SK-N-MC (cell line): Measurements from ENCODE around the gene ZNF850.
A peak's percentile ranks its signal among the peaks of the same experiment; 100 is the strongest.
"Not testable (repeated sequence)": the region's sequence is repeated elsewhere in the genome, so short reads cannot be mapped to it uniquely, and the experiment has no call there.

Experiments
- DNase-seq: peaks from one replicate; pipeline ENCODE4 v3.0.0-alpha.2; 2011; ENCODE audit warnings: low read depth, low spot score
- H3K27ac ChIP-seq: fragments of 200-600 bp; sonication (generic); 2 replicates; pipeline ENCODE4 v1.5.1; 2016; ENCODE audit warnings: mixed run types
- H3K36me3 ChIP-seq: fragments of 200-600 bp; sonication (generic); 2 replicates; pipeline ENCODE4 v1.6.1; 2017; ENCODE audit warnings: antibody characterized with exemption, low read length, mixed read lengths; ENCODE audit not compliant: insufficient read depth
- H3K4me3 ChIP-seq: fragments of 200-600 bp; sonication (generic); 2 replicates; pipeline ENCODE4 v1.5.1; 2016
- H3K9ac ChIP-seq: fragments of 200-600 bp; sonication (generic); 2 replicates; pipeline ENCODE4 v1.8.0; 2017; ENCODE audit warnings: mixed run types, mixed read lengths; ENCODE audit not compliant: insufficient read length
- H3K9me3 ChIP-seq: fragments of 200-600 bp; sonication (generic); 2 replicates; pipeline ENCODE4 v1.6.1; 2017; ENCODE audit warnings: low read depth, mild to moderate bottlenecking, antibody characterized with exemption, low read length, moderate library complexity, mixed read lengths
- EZH2 ChIP-seq: fragments of 200-600 bp; sonication (generic); IDR thresholded peaks from one replicate; pipeline ENCODE4 v1.6.1; 2017; ENCODE audit warnings: antibody characterized with exemption
- FOXP2 ChIP-seq: optimal IDR thresholded peaks from 2 replicates; pipeline ENCODE3; 2011; ENCODE audit warnings: mild to moderate bottlenecking, moderate library complexity; ENCODE audit not compliant: insufficient read depth; ENCODE audit errors: extremely low read length, control extremely low read depth
- POLR2AphosphoS5 ChIP-seq: IDR thresholded peaks from 2 replicates; pipeline ENCODE4 v1.6.1; 2012; ENCODE audit warnings: mild to moderate bottlenecking, low read depth, low read length, borderline replicate concordance

The ZNF850 gene

DNA sequence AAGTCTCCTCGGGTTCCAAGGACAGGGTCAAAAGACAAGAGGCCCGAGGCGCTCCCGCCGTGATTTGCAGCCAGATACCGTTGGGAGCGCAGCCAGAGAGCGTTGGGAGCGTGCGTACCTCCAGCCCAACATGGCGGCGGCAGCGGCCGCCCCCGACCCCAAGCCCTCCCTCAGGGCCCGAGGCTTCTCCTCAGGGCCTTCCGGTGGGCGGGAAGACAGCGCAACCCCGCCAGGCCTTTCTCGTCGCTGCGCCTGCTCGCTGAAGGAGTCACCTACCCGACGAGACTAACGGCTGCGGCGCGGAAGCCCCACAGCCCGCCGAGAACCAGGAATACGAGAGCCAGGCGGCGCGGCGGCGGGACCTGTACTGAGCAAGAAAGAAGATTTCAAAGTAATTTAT lies 3.2 kb upstream of the ZNF850 start:
- TF ChIP-seq EZH2 (no peak), FOXP2 (no peak), POLR2AphosphoS5 (no peak)
- H3K36me3 ChIP-seq, result no peaks in the 10 kb centered on the region; the same call in 1 of the 2 replicates
- no peak for DNase-seq
- H3K9me3 ChIP-seq, result peaks cover 7% of the 10 kb centered on the region; the same call in 1 of the 2 replicates
- no peak overlapping the region for H3K4me3 ChIP-seq
- H3K27ac ChIP-seq, result no peak overlapping the region
- H3K9ac ChIP-seq, result no peak overlapping the region

DNA sequence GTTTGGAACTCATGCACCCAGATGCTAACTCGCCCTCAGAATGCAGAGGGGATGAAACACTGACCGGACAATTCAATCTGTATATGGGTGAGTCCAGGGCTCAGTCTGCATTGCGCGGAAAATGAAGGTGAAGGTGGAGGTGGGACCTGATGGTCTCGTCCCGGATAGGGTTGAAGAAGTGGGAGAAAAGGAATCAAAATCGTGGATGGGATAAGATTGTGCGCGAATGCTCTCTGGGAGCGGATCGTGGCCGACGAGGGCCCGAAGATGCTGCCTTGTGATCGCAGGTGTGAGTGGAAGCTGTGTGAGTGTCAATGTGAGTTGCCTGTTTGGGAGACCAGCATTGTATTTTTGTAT lies 594 bp upstream of the ZNF850 start:
- TF ChIP-seq POLR2AphosphoS5, result no peak
- no peak for TF ChIP-seq EZH2
- no peak for TF ChIP-seq FOXP2

DNA sequence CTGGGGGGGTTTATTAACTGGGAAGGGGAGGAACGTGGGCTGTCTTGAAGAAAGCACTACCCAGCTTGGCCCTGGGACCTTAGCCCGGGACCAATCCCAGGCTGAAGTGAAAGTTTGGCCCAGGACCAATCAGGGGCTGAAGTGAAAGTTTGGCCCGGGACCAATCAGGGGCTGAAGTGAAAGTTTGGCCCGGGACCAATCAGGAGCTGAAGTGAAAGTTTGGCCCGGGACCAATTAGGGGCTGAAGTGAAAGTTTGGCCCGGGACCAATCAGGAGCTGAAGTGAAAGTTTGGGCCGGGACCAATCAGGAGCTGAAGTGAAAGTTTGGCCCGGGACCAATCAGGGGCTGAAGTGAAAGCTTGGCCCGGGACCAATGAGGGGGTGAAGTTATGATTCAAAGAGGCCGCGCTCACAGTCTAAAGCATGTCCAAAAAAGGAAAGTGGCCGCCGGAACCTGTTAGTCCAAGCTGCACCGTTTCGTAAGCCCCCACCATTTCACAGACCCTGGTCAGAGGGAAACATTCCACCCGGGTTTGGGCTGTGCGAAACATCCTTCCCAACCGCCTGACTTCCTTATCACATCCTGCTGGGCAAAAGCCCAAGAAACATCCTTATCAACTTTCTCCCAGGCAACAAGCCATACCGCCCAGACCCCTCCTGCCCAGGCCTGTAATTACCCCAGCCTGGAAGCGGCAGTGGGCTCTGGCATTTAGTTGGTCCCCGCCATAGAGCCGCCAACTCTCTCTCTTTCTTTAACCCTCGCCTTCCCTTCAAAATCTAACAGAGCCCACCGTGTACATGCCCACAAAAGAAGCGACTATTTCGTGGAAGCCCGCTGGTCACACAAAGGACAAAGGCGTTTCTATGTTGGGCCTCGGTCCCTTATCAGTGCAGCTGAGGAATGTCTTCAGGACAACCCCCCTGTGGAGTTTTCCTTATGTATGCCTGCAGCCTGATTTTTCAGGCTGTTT lies 1.1 kb downstream of the ZNF850 start:
- Histone ChIP-seq H3K9ac (peak overlapping the region; percentile 92), H3K36me3 (peaks cover 3% of the 10 kb centered on the region; the same call in 1 of the 2 replicates), H3K27ac (no peak overlapping the region), H3K4me3 (peak overlapping the region; percentile 96), H3K9me3 (peaks cover 10% of the 10 kb centered on the region; the same call in 1 of the 2 replicates)
- TF ChIP-seq EZH2 (no peak), POLR2AphosphoS5 (no peak), FOXP2 (no peak)
- no peak for DNase-seq

More for the DNA sequence above, 594 bp upstream of the ZNF850 start:
- no peak overlapping the region for H3K27ac ChIP-seq
- peak overlapping the region; percentile 92 for H3K9ac ChIP-seq
- peaks cover 7% of the 10 kb centered on the region; the same call in 1 of the 2 replicates for H3K9me3 ChIP-seq
- H3K36me3 ChIP-seq, result peaks cover 2% of the 10 kb centered on the region; the same call in 1 of the 2 replicates
- H3K4me3 ChIP-seq, result peak overlapping the region; percentile 96
- no peak for DNase-seq

DNA sequence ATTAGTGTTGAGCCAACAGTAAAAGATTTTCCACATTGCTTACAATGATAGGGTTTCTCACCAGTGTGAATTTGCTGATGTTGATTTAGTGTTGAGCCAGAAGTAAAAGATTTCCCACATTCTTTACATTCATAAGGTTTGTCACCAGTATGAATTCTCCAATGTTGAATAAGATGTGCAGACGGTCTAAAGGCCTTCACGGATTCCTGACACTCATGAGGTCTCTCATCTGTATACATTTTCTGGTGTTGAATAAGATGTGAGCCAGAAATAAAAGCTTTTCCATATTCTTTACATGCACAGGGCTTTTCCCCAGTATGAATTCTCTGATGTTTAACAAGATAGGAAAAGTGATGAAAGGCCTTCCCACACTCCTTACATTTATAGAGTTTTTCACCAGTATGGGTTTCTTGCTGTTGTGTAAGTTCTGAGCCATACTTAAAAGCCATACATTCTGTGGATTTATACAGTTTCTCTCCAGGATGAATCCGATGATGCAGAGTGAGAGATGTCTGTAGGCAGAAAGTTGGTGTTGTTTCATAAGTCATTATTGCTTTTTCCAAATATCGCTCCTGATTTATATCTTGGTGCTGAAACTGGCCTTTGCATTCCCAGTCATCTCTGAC lies 22.4 kb downstream of the ZNF850 start:
- H3K27ac ChIP-seq, result no peak overlapping the region
- no peak overlapping the region for H3K9ac ChIP-seq
- TF ChIP-seq FOXP2, result no peak
- peaks cover 84% of the 10 kb centered on the region for H3K36me3 ChIP-seq
- DNase-seq, result no peak
- peaks cover 42% of the 10 kb centered on the region for H3K9me3 ChIP-seq
- H3K4me3 ChIP-seq, result no peak overlapping the region

DNA sequence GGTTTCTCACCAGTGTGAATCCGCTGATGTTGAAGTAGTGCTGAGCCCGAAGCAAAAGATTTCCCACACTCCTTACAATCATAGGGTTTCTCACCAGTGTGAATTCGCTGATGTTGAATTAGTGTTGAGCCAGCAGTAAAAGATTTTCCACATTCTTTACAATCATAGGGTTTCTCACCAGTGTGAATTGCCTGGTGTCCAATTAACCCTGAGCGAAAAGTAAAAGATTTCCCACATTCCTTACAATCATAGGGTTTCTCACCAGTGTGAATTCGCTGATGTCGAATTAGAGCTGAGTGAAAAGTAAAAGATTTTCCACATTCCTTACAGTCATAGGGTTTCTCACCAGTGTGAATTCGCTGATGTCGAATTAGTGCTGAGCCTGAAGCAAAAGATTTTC lies 23.0 kb downstream of the ZNF850 start:
- H3K27ac ChIP-seq, H3K4me3 ChIP-seq, H3K9ac ChIP-seq, DNase-seq: not testable (repeated sequence)
- Histone ChIP-seq H3K36me3 (peaks cover 81% of the 10 kb centered on the region), H3K9me3 (peaks cover 42% of the 10 kb centered on the region)

DNA sequence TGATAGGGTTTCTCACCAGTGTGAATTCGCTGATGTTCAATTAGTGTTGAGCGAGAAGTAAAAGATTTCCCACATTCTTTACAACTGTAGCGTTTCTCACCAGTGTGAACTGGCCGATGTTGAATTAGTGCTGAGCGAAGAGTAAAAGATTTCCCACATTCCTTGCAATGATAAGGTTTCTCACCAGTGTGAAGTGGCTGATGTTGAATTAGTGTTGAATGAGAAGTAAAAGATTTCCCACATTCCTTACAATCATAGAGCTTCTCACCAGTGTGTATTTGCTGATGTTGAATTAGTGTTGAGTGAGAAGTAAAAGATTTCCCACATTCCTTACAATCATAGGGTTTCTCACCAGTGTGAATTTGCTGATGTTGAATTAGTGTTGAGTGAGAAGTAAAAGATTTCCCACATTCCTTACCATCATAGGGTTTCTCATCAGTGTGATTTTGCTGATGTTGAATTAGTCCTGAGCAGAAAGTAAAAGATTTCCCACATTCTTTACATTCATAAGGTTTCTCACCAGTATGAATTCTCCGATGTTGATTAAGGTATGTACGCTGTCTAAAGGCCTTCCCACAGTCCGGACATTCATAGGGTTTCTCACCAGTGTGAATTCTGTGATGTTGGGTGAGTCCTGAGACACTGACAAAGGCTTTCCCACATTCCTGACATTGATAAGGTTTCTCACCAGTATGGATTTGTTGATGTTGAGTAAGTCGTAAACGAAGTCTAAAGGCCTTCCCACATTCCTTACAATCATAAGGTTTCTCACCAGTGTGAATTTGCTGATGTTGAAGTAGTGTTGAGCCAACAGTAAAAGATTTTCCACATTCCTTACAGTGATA lies 24.0 kb downstream of the ZNF850 start:
- Histone ChIP-seq H3K9me3 (peaks cover 41% of the 10 kb centered on the region), H3K9ac (no peak overlapping the region), H3K4me3 (no peak overlapping the region), H3K36me3 (peaks cover 75% of the 10 kb centered on the region), H3K27ac (no peak overlapping the region)
- no peak for DNase-seq
- TF ChIP-seq EZH2, result no peak
- TF ChIP-seq FOXP2, result no peak
- TF ChIP-seq POLR2AphosphoS5, result no peak

DNA sequence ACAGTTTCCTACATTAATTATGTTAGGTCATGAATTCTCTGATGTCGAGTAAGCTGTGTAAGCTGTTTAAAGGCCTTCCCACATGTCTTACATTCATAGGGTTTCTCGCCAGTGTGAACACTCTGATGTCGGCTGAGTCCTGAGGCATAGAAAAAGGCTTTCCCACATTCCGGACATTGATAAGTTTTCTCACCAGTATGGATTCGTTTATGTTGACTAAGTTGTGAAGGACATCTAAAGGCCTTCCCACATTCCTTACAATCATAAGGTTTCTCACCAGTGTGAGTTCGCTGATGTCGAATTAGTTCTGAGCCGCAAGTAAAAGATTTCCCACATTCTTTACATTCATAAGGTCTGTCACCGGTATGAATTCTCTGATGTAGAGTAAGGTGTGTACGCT lies 24.9 kb downstream of the ZNF850 start:
- Histone ChIP-seq H3K36me3 (peaks cover 68% of the 10 kb centered on the region), H3K9ac (no peak overlapping the region), H3K9me3 (peaks cover 44% of the 10 kb centered on the region), H3K27ac (no peak overlapping the region), H3K4me3 (no peak overlapping the region)
- TF ChIP-seq EZH2, result no peak
- TF ChIP-seq FOXP2, result no peak
- no peak for TF ChIP-seq POLR2AphosphoS5
- no peak for DNase-seq

DNA sequence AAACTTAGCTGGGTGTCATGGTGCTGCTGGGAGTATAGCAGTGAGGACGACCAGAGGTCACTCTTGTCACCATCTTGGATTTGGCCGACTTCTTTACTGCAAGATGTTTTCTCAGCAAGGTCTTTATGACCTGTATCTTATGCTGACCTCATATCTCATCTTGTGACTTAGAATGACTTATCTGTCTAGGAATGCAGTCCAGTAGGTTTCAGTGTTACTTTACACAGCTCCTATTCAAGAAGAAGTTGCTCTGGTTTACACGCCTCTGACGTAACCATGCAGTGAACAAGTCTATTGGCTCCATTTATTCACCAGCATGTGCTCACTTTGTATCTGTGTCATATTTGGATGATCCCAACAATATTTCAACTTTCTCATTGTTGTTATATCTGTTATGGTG lies 26.7 kb downstream of the ZNF850 start:
- H3K36me3 ChIP-seq, result peaks cover 49% of the 10 kb centered on the region

DNA sequence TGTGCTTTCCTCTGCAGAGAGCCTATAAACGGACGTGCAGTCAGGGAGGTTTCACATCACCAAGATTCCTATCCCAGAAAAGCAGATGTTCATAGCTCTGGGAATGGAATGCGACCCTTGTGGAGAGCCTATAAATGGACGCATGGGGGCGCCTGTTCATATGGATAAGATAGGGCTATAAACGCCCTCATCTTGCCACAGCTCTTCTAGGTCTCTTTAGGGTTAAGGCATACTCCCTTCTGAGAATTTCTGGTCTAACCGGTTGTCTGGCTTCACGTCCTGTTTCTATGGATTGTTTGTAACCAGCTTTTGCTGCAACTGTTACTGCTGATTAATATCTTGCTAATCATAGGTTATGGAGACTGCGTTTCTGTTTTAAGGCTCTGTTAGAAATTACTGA lies 36.4 kb downstream of the ZNF850 start:
- not testable (repeated sequence) for H3K9me3 ChIP-seq

More for the DNA sequence above, 26.7 kb downstream of the ZNF850 start:
- no peak overlapping the region for H3K9ac ChIP-seq
- H3K4me3 ChIP-seq, result no peak overlapping the region
- no peak for DNase-seq
- no peak for TF ChIP-seq POLR2AphosphoS5
- TF ChIP-seq EZH2, result no peak
- TF ChIP-seq FOXP2, result no peak
- H3K9me3 ChIP-seq, result peaks cover 37% of the 10 kb centered on the region
- no peak overlapping the region for H3K27ac ChIP-seq

More for the DNA sequence above, 36.4 kb downstream of the ZNF850 start:
- DNase-seq, H3K36me3 ChIP-seq, H3K4me3 ChIP-seq, H3K27ac ChIP-seq, H3K9ac ChIP-seq: not testable (repeated sequence)
